ENCODE data around the gene ASF1B.

Gene ASF1B

GRCh38 chr19:14135355-14135754, 1.0 kb downstream of the ASF1B start:
- no peak for DNase-seq

GRCh38 chr19:14127929-14128509, 8.4 kb downstream of the ASF1B start:
- DNase-seq = peak; percentile 82 to 91 (median 89)

GRCh38 chr19:14127176-14127575, 9.2 kb downstream of the ASF1B start:
- peak; percentile 68 to 75 (median 71) for DNase-seq

- DNase-seq = no peak
These were observed 13.5 kb downstream of the ASF1B start for GRCh38 chr19:14122924-14123323.

GRCh38 chr19:14120497-14120780, 15.9 kb downstream of the ASF1B start:
- no peak for DNase-seq

GRCh38 chr19:14119644-14120496, 16.5 kb downstream of the ASF1B start:
- no peak for DNase-seq

- DNase-seq = no peak
These were observed 17.2 kb downstream of the ASF1B start for GRCh38 chr19:14119146-14119545.

- DNase-seq = peak; percentile 94 to 98 (median 95)
These were observed 18.0 kb downstream of the ASF1B start for GRCh38 chr19:14118165-14119051.

GRCh38 chr19:14117668-14118164, 18.7 kb downstream of the ASF1B start, which contains the start of gene PRKACA:
Gene PRKACA, minus strand, starts transcription at chr19:14117762. Its CDS starts 215 bp downstream, at chr19:14117547.
- peak; percentile 99 for DNase-seq

- DNase-seq = no peak
These were observed 19.3 kb downstream of the ASF1B start for GRCh38 chr19:14116918-14117578.

- no peak for DNase-seq
These were observed 19.9 kb downstream of the ASF1B start for GRCh38 chr19:14116525-14116917.

- peak in 1 of 3 donors; percentile 37 for DNase-seq
These were observed 20.6 kb downstream of the ASF1B start for GRCh38 chr19:14115756-14116155.

GRCh38 chr19:14114854-14115253, 21.5 kb downstream of the ASF1B start:
- peak; percentile 81 to 93 (median 89) for DNase-seq

GRCh38 chr19:14114439-14114838, 21.9 kb downstream of the ASF1B start:
- no peak for DNase-seq

GRCh38 chr19:14113762-14114414, 22.5 kb downstream of the ASF1B start:
- DNase-seq = peak; percentile 56 to 80 (median 63)

- DNase-seq = no peak
These were observed 23.5 kb downstream of the ASF1B start for GRCh38 chr19:14112809-14113385.

- peak; percentile 33 to 62 (median 47) for DNase-seq
These were observed 24.2 kb downstream of the ASF1B start for GRCh38 chr19:14112051-14112808.

- DNase-seq = no peak
These were observed 24.9 kb downstream of the ASF1B start for GRCh38 chr19:14111486-14111885.

- no peak for DNase-seq
These were observed 25.7 kb downstream of the ASF1B start for GRCh38 chr19:14110650-14111049.

- DNase-seq = no peak
These were observed 28.6 kb downstream of the ASF1B start for GRCh38 chr19:14107581-14108461.

Data from suppressor macrophage treated with lipopolysaccharide for 1 hour (primary cell).